Esophagus muscularis mucosa (tissue), 4 donors: Measurements from ENCODE around the gene CNOT6. TPM values are rescaled to one million over a fixed set of nuclear protein-coding genes. Genes with fewer than 3 reads are reported as not detected.

ENCODE experiments used
- DNase-seq: peaks from one replicate; pipeline ENCODE4 v3.0.0-alpha.2; 2017; ENCODE audit errors: extremely low spot score
- H3K27ac ChIP-seq, 4 donors: fragments of 200-600 bp; sonication (generic); replicated peaks in 1 of 4; 1 replicate in 3 of 4; 2 replicates in 1 of 4; pipeline ENCODE4 v1.5.1; 2016 to 2019; ENCODE audit warnings: mild to moderate bottlenecking in 1 of 4
- H3K27me3 ChIP-seq, 4 donors: fragments of 200-600 bp; sonication (generic); one replicate each; pipeline versions ENCODE4 v1.5.1 to v1.6.0; 2016 to 2019
- H3K36me3 ChIP-seq, 4 donors: fragments of 200-600 bp; sonication (generic); one replicate each; pipeline ENCODE4 v1.5.1; 2016 to 2019
- H3K4me1 ChIP-seq, 4 donors: fragments of 200-600 bp; sonication (generic); one replicate each; pipeline ENCODE4 v1.5.1; 2016 to 2019
- H3K4me3 ChIP-seq, 4 donors: fragments of 200-600 bp; sonication (generic); 1 replicate in 2 of 4; 2 replicates in 2 of 4; pipeline ENCODE4 v1.5.1; 2016 to 2019; ENCODE audit warnings: mild to moderate bottlenecking in 4 of 4, moderate library complexity in 1 of 4
- H3K9me3 ChIP-seq, 4 donors: fragments of 200-600 bp; sonication (generic); 1 replicate in 3 of 4; 2 replicates in 1 of 4; pipeline ENCODE4 v1.5.1; 2016 to 2019
- EP300 ChIP-seq: sonication (generic); formaldehyde crosslinking; IDR thresholded peaks from one replicate; pipeline ENCODE4 v1.6.1; 2017; ENCODE audit warnings: antibody characterized with exemption
- POLR2A ChIP-seq: fragments of 450-650 bp; IDR thresholded peaks from one replicate; pipeline ENCODE4 v1.6.1; 2017; ENCODE audit warnings: antibody characterized with exemption, moderate library complexity, mild to moderate bottlenecking, low read depth
- POLR2AphosphoS5 ChIP-seq, 2 donors: sonication (generic); formaldehyde crosslinking; IDR thresholded peaks; one replicate each; pipeline ENCODE4 v1.6.1; 2017; ENCODE audit warnings: antibody characterized with exemption in 2 of 2
- WGBS: methylation state at CpG from one replicate; pipeline ENCODE4 v1.1.5; 2018; 5-methylcytosine and 5-hydroxymethylcytosine counted together
- intact Hi-C: fragments of 100-400 bp; cut with DNase I; formaldehyde crosslinking; loops from one replicate; pipeline ENCODE4 v1.15.1; 2023
- total RNA-seq, 4 donors: library from RNA; depleted of rRNA; stranded (reverse); fragments of >200 nt; gene quantifications; one replicate each; pipeline versions ENCODE4 v1.1.0 to v1.2.1, GENCODE V29; 2016
- TF ChIP-seq, protein P1 (sequence below), 3 experiments: fragments of 200-600 bp in 2 of 3; fragments of 450-650 bp in 1 of 3; sonication (generic) in 2 of 3; IDR thresholded peaks; one replicate each; pipeline ENCODE4 v1.5.1; 2017 to 2019; ENCODE audit warnings: antibody characterized with exemption in 3 of 3, mild to moderate bottlenecking in 2 of 3, moderate library complexity in 1 of 3

CNOT6 gene
- total RNA-seq, 4 donors from 2014 or later, result 17.7 to 26.4 (median 20.5) TPM

DNA sequence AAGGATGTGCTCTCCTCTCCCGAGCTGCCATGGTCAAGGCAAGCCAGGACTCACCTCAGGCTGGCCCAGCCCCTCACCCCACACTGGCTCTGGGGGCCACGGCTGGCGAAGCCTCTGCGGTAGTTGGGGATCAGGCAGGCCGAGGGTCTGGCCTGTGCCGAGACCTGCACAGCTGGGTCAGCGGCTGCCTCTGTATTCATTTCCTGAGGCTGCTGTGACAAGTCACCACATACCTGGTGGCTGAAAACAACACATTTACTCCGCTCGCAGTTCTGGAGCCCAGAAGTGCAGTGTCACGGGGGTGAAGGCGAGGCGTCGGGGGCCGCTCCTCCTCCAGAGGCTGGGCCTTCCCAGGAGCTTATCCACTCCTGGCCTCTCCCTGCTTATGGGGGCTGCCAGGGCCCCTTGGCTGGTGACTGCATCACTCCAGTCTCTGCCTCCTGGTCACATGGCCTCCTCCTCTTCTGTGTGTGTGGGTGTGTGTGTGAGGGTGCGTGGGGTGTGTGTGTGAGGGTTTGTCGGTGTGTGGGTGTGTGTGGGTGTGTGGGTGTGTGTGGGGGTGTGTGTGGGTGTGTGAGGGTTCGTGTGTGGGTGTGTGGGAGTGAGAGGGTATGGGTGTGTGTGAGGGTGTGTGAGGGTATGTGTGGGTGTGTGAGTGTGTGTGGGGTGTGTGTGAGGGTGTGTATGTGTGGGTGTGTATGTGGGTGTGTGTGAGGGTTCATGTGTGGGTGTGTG is 100.3 kb downstream of the CNOT6 start:
- peaks cover 0 to 56% (median 17%) of the 10 kb centered on the region in 4 donors for H3K27me3 ChIP-seq
- no peak overlapping the region for H3K4me3 ChIP-seq
- 85% methylated on average over 9 of the region's 17 CpGs for WGBS
- no peak overlapping the region for H3K27ac ChIP-seq
- no peaks in the 10 kb centered on the region for H3K36me3 ChIP-seq
- DNase-seq, result no peak
- H3K4me1 ChIP-seq, result peaks cover 15 to 21% (median 19%) of the 10 kb centered on the region in 4 donors
- TF ChIP-seq POLR2AphosphoS5 (IDR thresholded peaks at IDR 0.05) (no peak), POLR2A (no peak), EP300 (no peak)
- TF ChIP-seq, protein P1, sequence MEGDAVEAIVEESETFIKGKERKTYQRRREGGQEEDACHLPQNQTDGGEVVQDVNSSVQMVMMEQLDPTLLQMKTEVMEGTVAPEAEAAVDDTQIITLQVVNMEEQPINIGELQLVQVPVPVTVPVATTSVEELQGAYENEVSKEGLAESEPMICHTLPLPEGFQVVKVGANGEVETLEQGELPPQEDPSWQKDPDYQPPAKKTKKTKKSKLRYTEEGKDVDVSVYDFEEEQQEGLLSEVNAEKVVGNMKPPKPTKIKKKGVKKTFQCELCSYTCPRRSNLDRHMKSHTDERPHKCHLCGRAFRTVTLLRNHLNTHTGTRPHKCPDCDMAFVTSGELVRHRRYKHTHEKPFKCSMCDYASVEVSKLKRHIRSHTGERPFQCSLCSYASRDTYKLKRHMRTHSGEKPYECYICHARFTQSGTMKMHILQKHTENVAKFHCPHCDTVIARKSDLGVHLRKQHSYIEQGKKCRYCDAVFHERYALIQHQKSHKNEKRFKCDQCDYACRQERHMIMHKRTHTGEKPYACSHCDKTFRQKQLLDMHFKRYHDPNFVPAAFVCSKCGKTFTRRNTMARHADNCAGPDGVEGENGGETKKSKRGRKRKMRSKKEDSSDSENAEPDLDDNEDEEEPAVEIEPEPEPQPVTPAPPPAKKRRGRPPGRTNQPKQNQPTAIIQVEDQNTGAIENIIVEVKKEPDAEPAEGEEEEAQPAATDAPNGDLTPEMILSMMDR (IDR thresholded peaks at IDR 0.05), result no peak
- intact Hi-C loops, result no loop called here
- H3K9me3 ChIP-seq, result no peaks in the 10 kb centered on the region

DNA sequence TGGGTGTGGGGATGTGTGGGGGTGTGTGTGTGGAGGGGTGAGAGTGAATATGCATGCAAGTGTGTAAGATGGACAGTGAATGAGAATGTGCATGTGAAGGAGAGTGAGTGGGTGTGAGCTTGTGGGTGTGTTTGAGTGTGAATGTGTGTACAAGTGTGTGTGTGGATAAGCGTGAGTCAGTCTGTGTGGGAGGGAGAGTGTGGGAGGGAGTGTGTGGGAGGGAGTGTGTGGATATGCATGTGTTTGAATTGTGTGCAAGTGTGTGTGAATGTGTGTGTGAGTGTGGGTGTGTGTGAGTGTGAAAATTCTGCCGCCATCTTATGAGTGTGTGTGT is 100.8 kb downstream of the CNOT6 start:
- Histone ChIP-seq H3K9me3 (no peaks in the 10 kb centered on the region), H3K27me3 (peaks cover 0 to 51% (median 15%) of the 10 kb centered on the region in 4 donors), H3K36me3 (no peaks in the 10 kb centered on the region), H3K27ac (no peak overlapping the region), H3K4me3 (no peak overlapping the region), H3K4me1 (peaks cover 14 to 18% (median 18%) of the 10 kb centered on the region in 4 donors)
- DNase-seq, result no peak
- intact Hi-C loops, result no loop called here
- TF ChIP-seq, protein P1 (IDR thresholded peaks at IDR 0.05), result no peak
- no peak for TF ChIP-seq EP300
- no peak for TF ChIP-seq POLR2A
- TF ChIP-seq POLR2AphosphoS5 (IDR thresholded peaks at IDR 0.05), result no peak
- 92% methylated on average over 2 of the region's 2 CpGs for WGBS

DNA sequence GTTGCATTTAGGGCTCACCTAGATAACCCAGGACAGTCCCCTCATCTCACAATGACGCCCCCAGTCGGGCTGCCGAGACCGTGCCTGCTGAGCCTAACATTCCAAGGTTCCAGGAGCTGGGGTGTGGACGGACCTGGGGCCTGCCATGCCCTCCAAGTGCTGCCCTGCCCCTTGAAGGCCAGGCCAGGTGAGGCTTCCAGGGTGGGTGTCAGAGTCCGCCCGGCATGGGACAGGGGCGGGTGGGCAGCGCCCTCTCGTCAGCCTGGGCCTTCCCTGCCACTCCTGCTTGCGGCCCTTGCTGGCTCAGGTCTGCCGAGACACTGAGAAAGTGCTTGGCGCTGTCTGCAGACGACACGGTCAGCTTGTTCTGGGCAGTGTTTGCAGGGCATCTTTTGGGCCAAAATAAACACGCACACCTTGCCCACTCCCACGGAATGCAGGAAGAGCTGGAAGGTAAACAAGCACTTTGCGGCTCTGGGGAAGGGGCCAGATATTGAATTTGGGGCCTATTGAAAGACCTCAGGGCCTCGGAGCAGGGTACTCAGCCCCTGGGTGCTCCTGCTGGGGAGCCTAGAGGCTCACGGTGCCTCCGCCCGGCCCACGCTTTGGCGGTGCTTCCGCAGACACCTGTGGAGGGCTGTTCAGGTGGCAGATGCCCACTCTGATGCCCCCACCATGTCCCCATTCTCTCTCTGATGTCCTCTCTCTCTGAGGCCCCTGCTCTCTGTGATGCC is 101.4 kb downstream of the CNOT6 start:
- Histone ChIP-seq H3K27me3 (peaks cover 0 to 45% (median 10%) of the 10 kb centered on the region in 4 donors), H3K36me3 (no peaks in the 10 kb centered on the region), H3K4me3 (no peak overlapping the region), H3K27ac (no peak overlapping the region), H3K4me1 (peaks cover 11 to 13% (median 12%) of the 10 kb centered on the region in 4 donors), H3K9me3 (no peaks in the 10 kb centered on the region)
- no peak for DNase-seq
- intact Hi-C loops, result no loop called here
- WGBS, result 95% methylated on average over 20 of the region's 25 CpGs
- TF ChIP-seq POLR2AphosphoS5 (IDR thresholded peaks at IDR 0.05), result no peak
- TF ChIP-seq, protein P1 (IDR thresholded peaks at IDR 0.05), result no peak
- TF ChIP-seq EP300, result no peak
- no peak for TF ChIP-seq POLR2A

DNA sequence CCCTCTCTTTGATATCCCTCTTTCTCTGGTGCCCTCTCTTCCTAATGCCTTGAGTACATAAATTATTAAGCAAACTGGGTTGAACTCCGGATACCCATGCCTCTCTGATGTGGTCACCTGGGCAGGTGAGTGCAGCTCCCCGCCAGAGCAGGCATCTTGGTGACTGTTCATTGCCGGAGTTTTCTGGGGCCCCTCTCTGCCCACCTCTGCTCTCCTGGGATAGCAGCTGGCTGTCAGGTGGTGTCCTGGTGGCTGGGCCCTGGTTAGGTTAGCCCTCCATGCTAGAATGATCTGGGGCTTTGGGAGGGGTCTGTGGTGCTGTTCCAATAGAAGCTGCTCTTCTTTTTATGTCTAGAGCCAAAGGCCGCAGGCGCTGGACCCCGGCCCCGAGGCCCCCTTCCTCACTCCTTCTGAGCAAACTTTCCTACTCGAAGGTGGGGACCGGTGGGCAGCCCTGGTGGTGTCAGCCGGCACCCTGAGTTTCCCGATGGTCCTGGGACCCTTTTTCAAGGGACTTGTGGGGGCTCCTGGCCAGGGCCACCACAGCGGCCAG is 102.0 kb downstream of the CNOT6 start:
- Histone ChIP-seq H3K27ac (no peak overlapping the region), H3K4me1 (peaks cover 5 to 6% (median 6%) of the 10 kb centered on the region in 4 donors), H3K27me3 (peaks cover 0 to 39% (median 4%) of the 10 kb centered on the region in 4 donors), H3K9me3 (no peaks in the 10 kb centered on the region), H3K36me3 (no peaks in the 10 kb centered on the region), H3K4me3 (no peak overlapping the region)
- WGBS, result 95% methylated on average over 11 of the region's 12 CpGs
- intact Hi-C loops, result no loop called here
- no peak for TF ChIP-seq POLR2AphosphoS5 (IDR thresholded peaks at IDR 0.05)
- TF ChIP-seq, protein P1 (IDR thresholded peaks at IDR 0.05), result no peak
- no peak for TF ChIP-seq EP300
- no peak for TF ChIP-seq POLR2A
- no peak for DNase-seq
